GM11168 (cell line): Measurements from ENCODE around the gene GPR18.

ENCODE experiments used
- in situ Hi-C: fragments of 300-500 bp; cut with MboI; formaldehyde crosslinking; loops from one replicate; pipeline ENCODE4 v1.12.0; 2022; ENCODE audit warnings: low sequenced_read_pairs; ENCODE audit not compliant: unreplicated experiment

The GPR18 gene, protein sequence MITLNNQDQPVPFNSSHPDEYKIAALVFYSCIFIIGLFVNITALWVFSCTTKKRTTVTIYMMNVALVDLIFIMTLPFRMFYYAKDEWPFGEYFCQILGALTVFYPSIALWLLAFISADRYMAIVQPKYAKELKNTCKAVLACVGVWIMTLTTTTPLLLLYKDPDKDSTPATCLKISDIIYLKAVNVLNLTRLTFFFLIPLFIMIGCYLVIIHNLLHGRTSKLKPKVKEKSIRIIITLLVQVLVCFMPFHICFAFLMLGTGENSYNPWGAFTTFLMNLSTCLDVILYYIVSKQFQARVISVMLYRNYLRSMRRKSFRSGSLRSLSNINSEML

DNA sequence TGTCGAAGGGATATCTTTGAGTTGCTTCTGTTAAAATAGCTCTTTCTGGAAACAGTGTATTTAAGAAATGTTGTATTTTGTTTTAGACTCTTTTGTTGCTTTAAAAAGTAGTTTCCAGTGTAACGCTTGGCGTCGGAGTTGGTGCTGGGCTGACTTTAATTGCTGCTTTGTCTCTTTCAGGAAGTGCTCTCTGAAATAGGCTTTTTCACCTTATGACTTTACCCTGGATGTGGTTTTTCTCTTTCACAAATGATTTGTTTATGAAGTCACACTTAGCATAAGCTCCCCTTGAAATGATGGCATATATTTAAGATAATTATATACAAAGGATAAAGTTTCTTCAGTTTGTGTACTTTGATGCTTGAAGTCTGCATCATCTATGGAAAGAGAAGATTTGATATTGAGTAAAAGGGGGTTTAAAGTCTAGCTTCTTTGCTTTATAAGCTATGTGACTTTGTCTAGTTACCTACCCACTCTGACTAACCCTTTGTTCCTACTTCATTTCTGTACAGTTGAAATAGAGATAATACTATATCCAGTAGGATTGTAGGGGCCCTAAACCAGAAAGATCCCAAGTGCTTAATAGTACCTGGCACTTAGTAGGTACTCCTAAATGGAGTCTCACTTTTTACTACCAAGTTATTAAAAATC lies at the start of gene GPR18:
TSS of gene GPR18 (minus strand) at position 170 of the 651 bp plus-strand sequence. CDS start 2,507 bp downstream, outside the sequence.
- in situ Hi-C loops, result loop anchor here (25.0 kb wide), 1 partner anchor 396 kb away; no protein-coding TSS in a partner anchor

DNA sequence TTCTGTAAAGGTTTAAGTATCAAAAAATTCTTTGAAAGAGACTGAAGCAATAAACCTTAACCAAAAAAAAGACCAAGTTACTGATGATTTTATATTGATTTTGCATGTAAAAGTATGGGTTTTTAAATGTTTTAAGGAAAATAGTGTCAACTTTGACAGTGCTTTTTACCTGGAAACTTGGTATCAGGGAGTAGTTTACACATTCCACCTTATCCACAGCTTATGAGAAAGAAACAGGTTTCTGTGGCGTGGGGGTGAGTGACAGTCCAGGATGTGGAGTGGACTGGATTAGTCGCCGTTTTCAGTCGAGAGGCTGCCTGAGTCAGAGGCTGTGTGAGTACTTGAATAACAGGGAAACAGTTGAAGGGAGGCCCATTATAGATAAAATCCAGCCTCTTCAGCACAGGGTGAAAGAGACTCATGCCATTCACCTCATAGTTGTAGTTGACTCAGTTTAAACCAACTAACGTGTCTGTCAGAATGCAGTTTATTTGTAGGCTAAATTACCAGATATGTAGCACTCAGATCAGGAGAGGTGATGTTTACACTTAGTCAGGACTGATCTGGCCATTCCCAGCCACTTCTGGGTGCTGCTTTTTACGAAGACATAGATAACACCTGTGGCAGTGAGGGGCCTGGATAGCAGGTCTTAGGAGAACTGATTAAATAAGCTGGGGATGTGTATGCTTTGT lies 49.6 kb upstream of the GPR18 start:
- in situ Hi-C loops, result no loop called here

DNA sequence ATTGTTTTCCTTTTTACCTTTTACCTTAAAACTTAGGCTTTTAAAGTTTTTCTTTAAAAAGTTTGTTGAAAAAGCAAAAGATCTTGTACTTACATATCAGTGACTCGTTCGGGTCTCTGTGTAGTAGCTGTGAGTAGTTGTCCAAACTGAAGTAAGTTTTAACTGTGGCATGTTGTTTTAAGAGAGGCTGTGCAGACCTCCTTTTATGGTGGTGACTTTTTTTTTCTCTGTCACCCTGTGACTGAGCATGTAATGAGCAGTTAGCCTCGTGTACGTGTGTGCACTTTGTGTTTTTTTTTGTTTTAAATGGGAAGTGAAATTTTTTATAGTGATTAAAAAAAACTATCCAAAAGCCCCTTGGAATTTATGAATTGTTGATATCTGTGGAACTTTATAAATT lies 49.1 kb upstream of the GPR18 start, which contains the start of gene GPR183:
TSS of gene GPR183 (minus strand) at position 153 of the 400 bp plus-strand sequence. CDS start 11,254 bp downstream, outside the sequence.
- in situ Hi-C loops, result no loop called here

DNA sequence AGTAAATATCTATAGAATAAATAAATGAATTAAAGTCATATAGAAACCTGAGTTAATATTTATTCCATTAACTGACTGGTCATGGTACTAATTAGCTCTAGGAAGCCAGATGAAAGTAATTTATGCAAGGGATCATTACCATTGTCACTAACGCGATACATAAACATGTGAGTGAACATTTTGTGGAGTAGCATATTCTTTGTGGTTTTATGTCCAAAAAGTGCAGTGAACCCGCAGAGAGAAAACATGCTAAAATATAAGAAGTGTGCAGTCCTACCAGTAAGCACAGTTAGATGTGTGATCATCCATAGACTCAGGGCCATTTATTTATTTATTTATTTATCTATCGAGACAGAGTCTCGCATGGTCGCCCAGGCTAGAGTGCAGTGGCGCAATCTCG lies 47.4 kb upstream of the GPR18 start:
- in situ Hi-C loops, result no loop called here

DNA sequence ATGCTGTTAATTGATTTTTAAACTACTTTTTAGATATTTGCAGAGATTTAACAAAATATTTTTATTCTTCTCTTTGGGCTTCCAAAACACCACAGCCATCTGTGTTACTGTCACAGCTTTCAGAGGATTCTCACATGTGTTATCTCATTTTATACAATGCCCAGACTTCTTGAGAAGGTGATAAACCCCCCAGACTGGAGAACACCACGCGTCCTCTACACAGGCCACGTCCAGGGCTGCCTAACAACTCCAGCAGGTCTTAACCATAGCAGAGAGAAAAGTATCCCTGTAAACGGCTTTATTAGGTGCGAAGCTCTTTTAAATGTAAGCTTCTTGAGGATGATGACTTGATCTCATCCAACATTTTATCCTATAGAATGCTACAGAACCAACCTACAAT lies 47.0 kb upstream of the GPR18 start:
- in situ Hi-C loops, result no loop called here

DNA sequence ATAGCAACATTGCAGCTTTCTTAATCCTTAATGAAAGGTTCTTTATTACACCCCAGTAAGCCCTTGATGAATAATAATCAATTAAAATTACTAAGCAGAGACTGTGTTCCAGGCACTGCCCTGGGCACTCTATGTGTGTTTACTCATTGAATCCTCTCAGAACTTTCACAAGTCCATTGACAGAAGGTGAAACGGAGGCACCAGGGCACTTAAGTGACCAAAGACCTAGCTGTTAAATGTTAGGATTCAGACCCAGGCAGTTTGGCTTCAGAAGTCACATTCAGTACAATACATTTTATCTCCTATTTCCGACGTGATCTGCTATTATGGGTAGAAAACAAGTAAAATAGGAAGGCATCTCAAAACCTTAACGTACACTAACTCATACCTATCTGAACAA lies 46.4 kb upstream of the GPR18 start:
- in situ Hi-C loops, result no loop called here

DNA sequence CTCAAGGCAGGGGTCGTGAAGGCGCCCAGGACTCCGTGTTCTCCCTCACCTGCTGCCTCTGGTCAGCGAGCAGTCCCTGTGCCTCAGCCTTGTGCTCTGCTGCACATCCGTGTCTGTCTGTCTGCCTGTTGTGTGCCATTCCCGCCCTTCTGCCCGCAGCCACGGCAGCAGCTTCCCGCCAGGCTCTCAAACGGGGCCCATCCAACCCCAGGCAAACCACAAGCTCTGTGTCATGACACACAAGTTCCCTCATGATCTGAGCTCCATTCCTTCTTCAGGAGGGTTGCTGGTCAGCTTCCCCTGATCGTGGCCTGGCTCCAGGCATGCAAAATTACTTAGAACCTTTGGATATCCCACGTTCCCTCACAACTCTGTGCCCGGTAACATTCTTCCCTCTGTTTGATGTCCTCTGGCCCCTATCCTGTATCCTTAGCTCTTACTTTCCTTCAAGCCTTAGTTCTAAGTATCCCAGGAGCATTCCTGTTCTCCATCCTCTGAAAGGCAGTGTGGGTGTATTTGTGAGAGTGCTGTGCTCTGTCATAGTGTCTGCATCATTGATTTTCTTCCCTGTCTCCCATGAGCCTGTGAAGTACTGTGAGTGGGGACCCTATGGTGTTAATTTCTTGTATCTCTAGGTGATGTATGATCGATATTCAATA lies 45.8 kb upstream of the GPR18 start:
- in situ Hi-C loops, result no loop called here

DNA sequence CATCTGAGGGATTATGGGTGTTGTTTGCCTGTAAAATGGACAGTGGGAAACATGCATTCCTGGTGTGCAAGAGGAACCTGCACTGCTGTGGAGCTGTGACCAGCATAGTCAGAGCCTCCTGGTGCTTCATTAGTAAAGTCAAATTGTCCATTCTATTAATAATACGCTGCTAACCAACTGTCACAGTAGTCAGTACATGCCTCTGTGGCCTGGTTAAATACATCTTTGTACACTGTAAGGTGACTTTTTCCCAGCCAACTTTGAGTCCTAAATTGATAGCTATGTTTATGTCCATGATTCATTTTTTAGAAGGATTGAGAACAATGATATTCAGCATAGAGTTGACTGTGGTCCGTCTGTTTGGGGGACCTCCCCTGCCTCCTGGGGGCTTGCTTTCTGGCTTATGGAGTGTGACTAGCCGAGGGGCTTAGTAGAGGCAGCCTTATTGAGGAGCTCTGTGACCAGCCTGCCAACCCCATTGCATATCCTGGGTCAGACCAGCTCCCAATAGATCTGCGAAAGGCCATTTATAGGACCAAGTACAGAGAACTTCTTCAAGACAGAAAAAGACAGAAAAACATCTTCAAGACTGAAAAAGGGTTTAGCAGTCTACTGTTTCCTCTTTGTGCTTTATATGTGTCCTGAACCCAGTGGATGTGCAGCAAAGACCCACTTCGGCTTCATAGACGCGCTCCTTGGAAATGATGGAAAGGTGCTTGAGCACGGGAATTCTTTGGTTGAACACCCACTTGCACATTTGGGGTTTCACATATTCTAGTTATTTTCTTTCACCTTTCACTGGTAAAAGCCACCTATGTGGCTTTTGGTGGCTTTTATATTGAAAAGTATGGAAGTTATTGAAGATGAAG lies 44.7 kb upstream of the GPR18 start:
- in situ Hi-C loops, result no loop called here

DNA sequence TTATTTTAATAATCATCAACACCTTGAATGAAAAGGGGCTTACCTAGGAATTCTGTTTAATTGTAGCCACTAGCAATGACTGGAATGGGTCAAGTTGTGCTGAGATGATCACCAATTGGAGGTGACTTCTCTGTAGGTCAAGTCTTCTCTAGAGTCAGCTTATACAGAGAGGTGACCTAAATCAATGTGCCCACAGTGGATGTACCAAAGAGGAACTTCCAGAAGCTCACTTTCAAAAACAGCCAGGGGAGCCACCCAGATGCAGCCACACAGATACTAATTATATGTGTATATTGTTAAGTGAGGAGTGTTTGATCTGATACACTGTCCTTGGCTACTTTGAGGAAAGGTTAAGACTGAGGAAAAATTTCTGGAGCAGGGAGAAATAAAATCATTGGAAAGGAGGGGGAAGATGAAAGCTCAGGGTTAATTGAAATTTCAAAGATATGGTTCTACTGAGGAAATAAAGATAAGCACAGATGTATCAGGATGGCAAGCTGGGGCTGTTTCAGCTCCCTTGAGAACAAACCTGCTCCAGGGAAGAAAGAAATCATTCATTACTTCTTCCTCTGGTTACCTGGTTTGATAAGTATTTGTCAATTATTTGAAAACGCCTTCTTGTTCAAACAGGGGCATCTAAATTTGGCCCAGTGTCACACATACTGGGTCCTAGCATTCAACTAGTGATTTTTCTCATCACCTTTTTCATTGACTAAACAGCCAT lies 43.9 kb upstream of the GPR18 start:
- in situ Hi-C loops, result no loop called here

DNA sequence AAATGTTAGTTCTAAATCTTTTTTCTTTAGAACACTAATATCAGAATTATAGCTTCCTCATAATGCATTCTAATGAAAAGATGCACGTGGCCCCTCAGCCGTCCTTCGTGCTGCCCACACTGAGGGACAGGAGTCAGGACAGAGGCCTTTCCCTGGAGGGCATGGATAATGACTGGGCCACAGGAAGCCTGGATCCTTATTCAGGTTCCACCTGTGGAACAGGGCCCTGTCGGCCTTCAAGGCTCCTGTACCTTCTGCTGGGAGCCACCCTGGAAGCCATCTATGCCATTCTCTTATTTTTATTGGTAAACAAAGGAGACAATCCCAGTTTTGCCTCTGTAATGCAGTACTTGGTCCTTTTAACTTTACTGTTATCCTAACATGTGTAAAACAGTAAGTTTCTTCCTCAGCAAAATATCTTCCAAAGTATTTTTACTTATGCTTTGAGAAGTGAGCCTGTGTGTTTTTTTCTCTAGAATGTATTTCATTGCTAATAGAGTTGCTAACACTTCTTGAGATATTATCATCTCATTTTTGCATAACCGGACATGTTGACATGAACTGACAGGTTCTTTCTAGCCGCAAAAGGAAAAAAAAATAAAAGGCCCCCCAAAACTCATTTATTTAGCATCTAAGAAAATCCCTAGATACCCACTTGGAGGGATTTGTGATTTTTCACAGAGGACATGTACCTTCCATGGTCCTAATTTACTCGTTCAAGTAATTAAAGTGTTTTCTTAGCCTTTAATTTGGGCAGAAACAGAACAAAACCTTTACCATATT lies 43.1 kb upstream of the GPR18 start:
- in situ Hi-C loops, result no loop called here

DNA sequence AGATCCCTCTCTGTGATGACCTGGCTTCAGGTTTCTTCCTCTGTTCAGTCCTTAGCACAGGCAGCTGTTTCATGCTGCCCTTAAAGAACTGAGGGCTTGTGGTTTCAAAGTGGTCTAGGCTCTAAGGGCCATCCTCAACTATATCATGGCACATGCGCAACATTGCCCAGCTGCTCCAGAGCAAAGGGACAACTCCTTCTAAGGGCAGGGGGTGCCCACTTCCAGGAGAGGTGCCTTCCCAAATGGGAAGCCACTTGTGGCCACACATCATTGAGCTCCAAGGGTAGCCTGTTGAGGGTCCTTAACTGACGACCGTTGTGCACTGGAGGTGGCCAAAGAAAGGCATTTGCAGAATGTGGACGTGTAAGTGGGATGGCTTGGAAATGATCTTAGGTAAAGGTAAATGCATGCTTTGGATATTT lies 41.8 kb upstream of the GPR18 start:
- in situ Hi-C loops, result no loop called here

DNA sequence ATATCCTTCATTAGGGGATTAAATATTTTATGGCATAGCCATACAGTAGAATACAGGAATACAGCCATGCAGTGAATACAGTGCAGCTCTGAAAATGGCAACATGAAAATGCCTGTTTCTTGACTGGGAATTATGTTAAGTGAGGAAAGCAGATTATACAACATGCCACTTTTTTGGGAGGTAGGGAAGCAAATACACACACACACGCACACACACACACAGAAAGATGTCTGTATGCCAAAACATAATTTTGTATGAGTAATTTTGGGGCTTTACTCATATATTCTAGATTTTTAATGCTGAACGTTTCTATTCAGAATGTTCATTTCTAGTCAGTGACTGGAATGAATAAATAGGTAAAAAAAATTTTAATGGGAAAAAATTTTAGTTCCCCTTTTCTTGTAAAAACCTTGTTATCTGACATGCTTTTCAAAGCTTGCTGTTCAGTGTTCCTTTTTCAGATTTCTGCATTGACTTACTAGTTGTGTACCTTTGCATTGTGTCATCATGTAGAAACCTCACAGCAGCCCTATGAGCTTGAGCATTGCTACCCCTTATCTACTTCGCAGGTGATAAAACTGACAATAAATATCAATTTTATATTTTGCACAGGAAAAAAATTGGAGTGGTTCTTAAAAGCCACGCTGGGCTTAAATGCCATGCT lies 41.2 kb upstream of the GPR18 start:
- in situ Hi-C loops, result no loop called here

DNA sequence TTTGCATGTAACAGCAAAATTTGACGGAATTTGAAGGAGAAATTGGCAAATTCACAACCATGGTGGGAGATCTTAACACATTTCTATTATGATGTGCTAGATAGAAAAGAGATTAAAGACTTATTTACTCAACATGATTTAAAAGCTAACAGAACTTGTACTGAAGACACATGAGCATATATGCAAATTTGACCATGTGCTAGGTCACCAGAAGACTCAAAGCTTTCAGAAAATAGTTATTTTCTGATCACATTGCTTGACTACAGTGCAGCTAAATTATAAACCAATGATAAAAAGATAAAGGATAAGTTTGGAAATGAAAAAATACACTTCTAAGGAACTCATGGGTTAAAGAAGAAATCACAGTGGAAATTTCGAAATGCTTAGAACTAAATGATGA lies 39.9 kb upstream of the GPR18 start:
- in situ Hi-C loops, result no loop called here

DNA sequence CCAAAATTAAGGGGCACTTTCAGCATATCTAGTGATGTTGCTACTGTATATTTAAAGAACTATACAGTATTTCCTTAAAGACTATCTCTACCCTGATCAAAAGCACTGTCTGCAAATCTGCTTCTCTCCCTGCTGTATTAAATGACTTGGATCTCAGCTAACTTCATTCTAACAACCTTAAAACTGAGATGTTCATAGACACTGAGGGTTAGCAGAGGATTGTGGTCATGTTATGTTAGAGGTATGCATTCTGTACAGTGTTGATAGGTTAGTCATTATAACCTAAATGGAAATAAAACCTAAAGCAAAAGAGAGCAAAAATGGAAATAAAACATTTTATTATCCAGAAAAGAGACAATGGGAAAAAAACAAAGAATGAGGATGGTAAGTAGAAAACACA lies 39.2 kb upstream of the GPR18 start:
- in situ Hi-C loops, result no loop called here

DNA sequence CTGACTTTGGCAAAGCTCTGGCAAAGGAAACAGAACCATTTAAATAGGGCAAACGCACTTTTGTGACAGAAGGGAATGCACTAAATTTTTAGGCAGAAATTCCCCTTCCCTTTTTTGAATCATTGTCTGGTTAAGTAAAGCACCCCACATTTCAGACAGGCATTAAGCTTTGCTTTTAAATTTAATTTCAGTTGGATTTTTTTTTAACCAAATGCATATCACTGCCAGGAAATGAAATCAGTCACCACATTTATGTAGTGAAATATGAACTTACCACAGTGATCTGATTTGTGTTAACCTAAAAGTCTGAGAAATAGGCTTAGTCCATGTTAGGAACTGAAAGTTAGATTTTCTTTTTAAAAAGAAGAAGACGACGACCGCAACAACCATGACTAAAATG lies 38.2 kb upstream of the GPR18 start:
- in situ Hi-C loops, result no loop called here

DNA sequence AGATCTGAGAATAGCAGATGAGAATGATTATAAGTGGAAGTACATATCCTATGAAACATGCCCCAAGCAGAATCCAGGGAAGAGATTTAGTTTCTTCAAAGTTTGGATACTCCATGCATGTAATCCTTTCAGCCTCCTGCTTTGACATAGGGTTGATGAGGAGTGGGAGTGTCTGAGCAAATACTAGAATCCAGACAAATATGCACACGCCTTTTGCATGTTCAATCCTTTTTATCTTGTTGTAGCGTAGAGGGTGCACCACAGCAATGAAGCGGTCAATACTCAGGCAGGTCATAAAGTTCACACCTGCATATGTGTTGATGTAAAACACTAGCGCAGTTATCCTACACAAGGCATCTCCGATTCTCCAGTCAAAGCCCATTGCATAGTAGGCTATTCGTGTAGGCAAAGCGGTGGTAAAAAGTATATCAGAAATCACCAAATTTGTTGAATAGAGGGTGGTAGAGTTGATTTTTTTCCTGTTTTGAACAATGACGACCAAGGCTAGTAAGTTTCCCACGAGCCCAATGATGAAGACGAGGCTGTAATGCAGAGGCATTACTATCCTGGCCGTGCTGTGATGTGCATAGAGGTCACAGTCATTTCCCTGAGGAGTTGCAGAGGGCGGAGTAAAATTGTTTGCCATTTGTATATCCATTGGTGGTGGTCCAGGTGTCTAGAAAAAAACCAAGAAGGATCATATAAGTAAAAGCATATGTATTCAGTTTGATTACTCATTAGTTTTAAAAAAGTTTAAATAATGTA lies 37.5 kb upstream of the GPR18 start:
- in situ Hi-C loops, result no loop called here

DNA sequence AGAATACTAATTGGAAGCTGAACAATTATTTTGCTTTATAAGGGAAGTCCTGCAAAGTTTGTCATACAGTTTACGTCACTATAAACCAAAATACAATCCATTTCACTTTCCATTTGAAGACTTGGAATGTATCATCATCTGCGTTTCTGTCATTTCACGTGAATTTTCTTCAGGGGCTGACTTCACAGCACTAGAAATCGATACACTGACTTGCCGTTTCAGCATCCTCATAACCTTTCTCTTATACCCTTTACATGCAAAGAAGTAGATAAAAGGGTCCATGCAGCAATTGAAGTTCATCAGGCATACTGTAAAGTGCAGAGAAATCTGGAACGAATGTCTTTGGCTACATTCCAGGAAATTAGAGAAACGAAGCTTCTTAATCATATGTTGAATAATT lies 36.8 kb upstream of the GPR18 start:
- in situ Hi-C loops, result no loop called here
